Mucosa of descending colon (tissue), 3 donors: ENCODE data around the gene MIDN. TPM values are rescaled to one million over a fixed set of nuclear protein-coding genes. Genes with fewer than 3 reads are reported as not detected.

Experiments
- ATAC-seq: fragments of 200-7000 bp; cut with Tn5 transposase; one replicate; pipeline ENCODE4 v1.9.1; 2020; ENCODE audit warnings: mild to moderate bottlenecking, moderate library complexity
- DNase-seq, 3 donors: peaks; one replicate each; pipeline ENCODE4 v3.0.0-alpha.2; 2020
- H3K36me3 ChIP-seq: fragments of 200-600 bp; one replicate; pipeline ENCODE4 v1.8.0; 2021; ENCODE audit warnings: low read depth, mild to moderate bottlenecking
- H3K4me1 ChIP-seq: fragments of 200-600 bp; one replicate; pipeline ENCODE4 v1.8.0; 2021; ENCODE audit warnings: low read depth, mild to moderate bottlenecking
- H3K4me3 ChIP-seq: fragments of 200-600 bp; one replicate; pipeline ENCODE4 v1.8.0; 2021; ENCODE audit warnings: mild to moderate bottlenecking
- H3K9me3 ChIP-seq: fragments of 200-600 bp; one replicate; pipeline ENCODE4 v1.8.0; 2021; ENCODE audit warnings: mild to moderate bottlenecking
- CTCF ChIP-seq: fragments of 200-600 bp; IDR thresholded peaks from one replicate; pipeline ENCODE4 v1.8.0; 2022; ENCODE audit warnings: antibody characterized with exemption, mild to moderate bottlenecking
- intact Hi-C, 2 donors: fragments of 100-400 bp; cut with DNase I in 1 of 2; cut with micrococcal nuclease in 1 of 2; formaldehyde crosslinking; loops; one replicate each; pipeline versions ENCODE4 v1.11.0 to v1.11.1; 2022; cut with DNase I, micrococcal nuclease
- total RNA-seq, 3 donors: library from RNA; stranded (reverse); fragmentation: NEBNext Ultra II Directional in 2 of 3; extraction: Animal tissue kit (Norgen Biotek cat#: 25700) in 2 of 3; gene quantifications; one replicate each; pipeline versions ENCODE4 v1.2.1 to v1.2.4, GENCODE V29; 2021 to 2023
- donor health status: DM: no; HTN: no; CAD: no; lungs with moderate emphysema.
- donor health status: DM: no; HTN: no; CAD: no.
- donor health status: DM: no; HTN: yes; CAD: no.

The MIDN gene
- total RNA-seq, 3 donors from 2014 or later = 136 to 251 (median 213) TPM

- no peak for DNase-seq
These were observed 14.1 kb upstream of the MIDN start for GRCh38 chr19:1234051-1234954.

GRCh38 chr19:1234955-1235380 is 13.4 kb upstream of the MIDN start:
- H3K4me1 ChIP-seq = peaks cover 27% of the 10 kb centered on the region
- no peak for ATAC-seq
- no peaks in the 10 kb centered on the region for H3K36me3 ChIP-seq
- no peak for TF ChIP-seq CTCF
- no peaks in the 10 kb centered on the region for H3K9me3 ChIP-seq
- DNase-seq = no peak
- no peak overlapping the region for H3K4me3 ChIP-seq
- intact Hi-C loops = no loop called here

More at GRCh38 chr19:1234051-1234954, 14.1 kb upstream of the MIDN start:
- TF ChIP-seq CTCF = no peak
- H3K4me3 ChIP-seq = no peak overlapping the region
- peak; percentile 15 for ATAC-seq
- H3K36me3 ChIP-seq = no peaks in the 10 kb centered on the region
- no peaks in the 10 kb centered on the region for H3K9me3 ChIP-seq
- intact Hi-C loops = no loop called here
- peaks cover 27% of the 10 kb centered on the region for H3K4me1 ChIP-seq

GRCh38 chr19:1235625-1236538 is 12.5 kb upstream of the MIDN start:
- intact Hi-C loops = no loop called here

GRCh38 chr19:1236576-1236975 is 11.8 kb upstream of the MIDN start:
- Histone ChIP-seq H3K4me1 (peaks cover 39% of the 10 kb centered on the region), H3K4me3 (no peak overlapping the region), H3K9me3 (no peaks in the 10 kb centered on the region), H3K36me3 (no peaks in the 10 kb centered on the region)
- intact Hi-C loops = no loop called here
- DNase-seq (no peak), ATAC-seq (no peak)
- TF ChIP-seq CTCF = no peak

More at GRCh38 chr19:1235625-1236538, 12.5 kb upstream of the MIDN start:
- Histone ChIP-seq H3K4me1 (peaks cover 33% of the 10 kb centered on the region), H3K9me3 (no peaks in the 10 kb centered on the region), H3K4me3 (no peak overlapping the region), H3K36me3 (no peaks in the 10 kb centered on the region)
- ATAC-seq = no peak
- DNase-seq = no peak
- no peak for TF ChIP-seq CTCF

- Histone ChIP-seq H3K4me3 (no peak overlapping the region), H3K9me3 (no peaks in the 10 kb centered on the region), H3K4me1 (peaks cover 39% of the 10 kb centered on the region), H3K36me3 (no peaks in the 10 kb centered on the region)
- no peak for TF ChIP-seq CTCF
- intact Hi-C loops = no loop called here
- ATAC-seq (no peak), DNase-seq (no peak)
These were observed 11.2 kb upstream of the MIDN start for GRCh38 chr19:1237027-1237659.
